Measurements from ENCODE around the gene LINC01488.

The LINC01488 gene

DNA sequence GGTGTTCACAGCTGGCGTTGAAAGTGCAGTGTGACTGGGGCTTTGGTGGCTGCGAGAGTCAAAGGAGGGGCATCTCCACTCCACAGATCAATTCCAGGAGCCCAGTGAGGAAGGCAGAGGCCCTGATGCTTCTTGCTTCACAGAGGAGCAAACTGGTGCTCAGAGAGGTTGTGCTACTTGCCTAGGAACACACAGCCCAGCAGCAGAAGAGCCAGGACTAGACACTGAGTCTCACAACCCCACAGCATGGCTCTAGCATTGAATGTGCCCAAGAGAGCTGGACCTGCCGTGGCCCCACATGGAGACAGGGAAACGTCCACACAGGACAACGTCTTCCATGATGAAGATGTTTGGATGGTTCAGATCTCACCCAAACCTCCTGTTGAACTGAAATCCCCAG is 33.3 kb downstream of the LINC01488 start:
- no peak for TF ChIP-seq GATA1 (IDR thresholded peaks at IDR 0.05; ENCODE audit: low read depth, low read length)
- no peak for TF ChIP-seq POLR2A (IDR thresholded peaks at IDR 0.05; ENCODE audit: low read length)
- no peak for DNase-seq

DNA sequence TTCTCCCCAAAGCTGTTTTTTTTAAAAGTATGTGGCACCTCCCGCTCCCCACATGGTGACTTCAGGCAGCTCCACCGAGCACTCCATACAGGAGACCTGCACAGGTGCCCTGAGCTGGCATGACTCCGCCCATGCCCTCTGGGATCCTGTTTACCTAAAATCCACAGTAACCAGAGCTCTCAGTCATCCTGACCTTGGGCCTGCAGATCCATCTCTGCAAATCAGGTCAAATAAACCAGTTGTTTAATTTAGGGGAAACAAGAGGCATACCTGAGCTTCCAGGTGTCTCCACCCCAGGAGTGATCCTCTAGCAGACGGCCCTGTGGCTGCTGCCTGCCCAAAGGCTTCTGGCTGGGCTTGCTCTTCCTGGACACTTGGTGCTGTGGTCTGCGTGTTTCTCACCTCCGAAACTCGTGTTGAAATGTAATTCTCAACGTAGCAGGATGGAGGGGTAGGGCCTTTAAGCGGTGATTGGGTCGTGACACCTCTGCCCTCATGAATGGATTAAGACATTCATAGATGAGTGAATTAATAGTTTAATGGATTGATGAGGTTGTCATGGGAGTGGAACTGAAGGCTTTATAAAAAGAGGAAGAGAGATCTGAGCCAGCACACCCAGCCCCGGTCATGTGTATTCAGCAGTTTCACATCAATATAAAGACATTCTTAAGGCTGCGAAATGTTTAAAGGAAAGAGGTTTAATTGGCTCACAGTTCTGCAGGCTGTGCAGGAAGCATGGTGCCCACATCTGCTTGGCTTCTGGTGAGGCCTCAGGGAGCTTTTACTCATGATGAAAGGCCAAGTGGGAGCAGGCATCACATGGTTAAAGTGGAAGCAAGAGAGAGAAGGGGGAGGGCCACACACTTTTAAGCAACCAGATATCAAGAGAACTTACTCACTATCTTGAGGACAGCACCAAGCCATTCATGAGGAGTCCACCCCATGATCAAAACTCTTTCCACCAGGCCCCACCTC is 34.1 kb downstream of the LINC01488 start:
- TF ChIP-seq GATA1 (IDR thresholded peaks at IDR 0.05; ENCODE audit: low read depth, low read length) (no peak), POLR2A (IDR thresholded peaks at IDR 0.05; ENCODE audit: low read length) (no peak)
- no peak for DNase-seq

- no peak for DNase-seq
- TF ChIP-seq POLR2A (IDR thresholded peaks at IDR 0.05; ENCODE audit: low read length): no peak
- no peak for TF ChIP-seq GATA1 (IDR thresholded peaks at IDR 0.05; ENCODE audit: low read depth, low read length)
Measured at GRCh38 chr11:69516526-69516925, 35.1 kb downstream of the LINC01488 start.

DNA sequence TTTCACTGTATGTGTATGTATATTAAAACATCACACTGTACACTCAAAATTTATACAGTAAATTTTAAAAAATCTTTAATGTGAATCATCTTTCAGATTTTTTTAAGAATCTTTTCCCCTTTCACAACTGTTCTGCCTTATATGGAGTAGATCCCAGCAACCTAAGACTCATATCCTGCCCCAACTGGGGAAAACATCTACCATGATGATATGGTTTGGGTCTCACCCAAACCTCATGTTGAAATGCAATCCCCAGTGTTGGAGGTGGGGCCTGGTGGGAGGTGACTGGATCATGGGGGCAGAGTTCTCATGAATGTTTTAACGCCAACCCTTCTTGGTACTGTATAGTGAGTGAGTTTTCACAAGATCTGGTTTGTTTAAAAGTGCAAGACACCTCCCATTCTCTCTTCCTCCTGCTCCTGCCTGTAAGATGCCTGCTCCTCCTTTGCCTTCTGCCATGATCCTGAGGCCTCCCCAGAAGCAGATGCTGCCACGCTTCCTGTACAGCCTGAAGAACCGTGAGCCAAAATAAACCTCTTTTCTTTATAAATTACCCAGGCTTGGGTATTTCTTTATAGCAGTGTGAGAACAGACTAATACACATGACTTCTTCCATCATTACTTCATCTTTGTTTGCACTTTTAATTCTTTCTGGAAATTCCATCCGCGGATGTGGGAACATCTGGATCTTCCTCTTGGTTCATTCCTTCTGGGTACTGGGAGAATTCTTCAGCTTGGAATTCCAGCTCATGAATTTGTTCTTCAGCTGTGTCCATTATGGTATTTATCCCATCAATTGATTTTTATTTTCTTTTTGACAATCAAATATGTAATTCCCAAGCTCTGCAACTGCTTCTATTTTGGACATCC is 36.9 kb downstream of the LINC01488 start:
- TF ChIP-seq POLR2A (IDR thresholded peaks at IDR 0.05; ENCODE audit: low read length) (no peak), GATA1 (IDR thresholded peaks at IDR 0.05; ENCODE audit: low read depth, low read length) (no peak)
- no peak for DNase-seq

DNA sequence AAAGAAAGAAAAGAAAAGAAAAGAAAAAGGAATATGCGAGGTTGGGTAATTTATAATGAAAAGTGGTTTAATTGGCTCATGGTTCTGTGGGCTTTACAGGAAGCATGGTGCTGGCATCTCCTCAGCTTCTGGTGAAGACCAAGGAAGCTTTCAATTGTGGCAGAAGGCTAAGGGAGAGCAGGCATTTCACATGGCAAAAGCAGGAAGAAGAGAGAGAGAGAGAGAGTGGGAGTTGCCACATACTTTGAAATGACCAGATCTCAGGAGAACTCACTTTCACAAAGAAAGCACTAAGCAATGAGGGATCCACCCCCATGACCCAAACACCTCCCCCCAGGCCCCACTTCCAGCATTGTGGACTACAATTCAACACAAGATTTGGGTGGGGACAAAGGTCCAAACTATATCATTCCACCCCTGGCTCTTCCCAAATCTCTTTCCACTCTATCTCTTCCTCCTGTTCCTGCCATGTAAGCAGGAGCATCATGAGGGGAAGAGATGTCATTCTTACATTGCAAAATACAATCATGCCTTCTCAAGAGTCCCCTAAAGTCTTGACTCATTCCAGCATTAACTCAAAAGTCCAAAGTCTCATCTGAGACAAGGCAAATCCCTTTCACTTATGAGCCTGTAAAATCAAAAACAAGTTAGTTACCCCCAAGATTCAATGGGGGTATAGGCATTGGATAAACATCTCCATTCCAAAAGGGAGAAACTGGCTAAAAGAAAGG is 38.9 kb downstream of the LINC01488 start:
- DNase-seq: no peak
- TF ChIP-seq POLR2A (IDR thresholded peaks at IDR 0.05; ENCODE audit: low read length) (no peak), GATA1 (IDR thresholded peaks at IDR 0.05; ENCODE audit: low read depth, low read length) (no peak)

- TF ChIP-seq GATA1 (IDR thresholded peaks at IDR 0.05; ENCODE audit: low read depth, low read length): no peak
- no peak for TF ChIP-seq POLR2A (IDR thresholded peaks at IDR 0.05; ENCODE audit: low read length)
- no peak for DNase-seq
Measured at GRCh38 chr11:69521457-69521856, 40.0 kb downstream of the LINC01488 start.

DNA sequence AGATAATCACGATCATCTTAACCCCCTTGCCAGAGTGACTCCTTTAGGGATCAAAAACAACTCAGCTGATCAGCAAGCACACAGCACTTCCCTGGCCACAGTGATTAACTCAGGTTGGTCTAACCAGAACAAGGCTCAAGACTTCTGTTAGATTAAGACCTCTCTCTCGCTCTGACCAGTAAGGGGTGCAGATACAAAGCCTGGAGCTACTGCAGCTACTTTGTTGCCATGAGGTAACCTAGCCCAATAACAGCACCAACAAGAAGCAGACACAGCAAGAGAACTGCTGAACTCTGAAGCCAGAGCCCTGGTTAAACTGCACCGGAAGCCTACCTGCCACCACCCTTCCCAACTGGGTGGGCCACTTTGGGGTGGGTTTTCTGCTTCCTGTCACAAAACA is 42.0 kb downstream of the LINC01488 start:
- DNase-seq: no peak
- TF ChIP-seq GATA1 (IDR thresholded peaks at IDR 0.05; ENCODE audit: low read depth, low read length) (no peak), POLR2A (IDR thresholded peaks at IDR 0.05; ENCODE audit: low read length) (no peak)

GRCh38 chr11:69524291-69524882 is 42.9 kb downstream of the LINC01488 start:
- no peak for DNase-seq

DNA sequence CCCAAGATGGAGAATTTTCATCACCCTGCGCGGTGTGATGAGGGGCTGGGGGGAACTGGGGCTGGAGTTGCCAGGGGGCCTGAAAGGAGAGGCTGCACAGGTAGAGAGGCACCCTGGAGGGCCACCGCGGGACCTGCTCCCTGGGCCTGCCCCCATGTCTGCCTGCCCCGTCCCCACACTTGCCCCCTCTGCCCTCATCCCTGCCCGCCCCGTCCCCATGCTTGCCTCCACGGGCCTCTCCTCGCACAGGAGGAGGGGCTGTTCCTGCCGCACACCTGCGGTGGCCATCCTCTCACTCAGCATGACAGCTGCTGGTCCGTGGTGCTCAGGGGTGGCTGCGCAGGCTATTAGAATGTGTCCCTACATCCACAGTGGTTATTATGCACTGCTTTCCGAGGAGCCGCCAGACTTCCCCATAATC is 43.5 kb downstream of the LINC01488 start:
- DNase-seq: no peak
- TF ChIP-seq POLR2A (IDR thresholded peaks at IDR 0.05; ENCODE audit: low read length) (no peak), GATA1 (IDR thresholded peaks at IDR 0.05; ENCODE audit: low read depth, low read length) (no peak)

More at GRCh38 chr11:69524291-69524882, 42.9 kb downstream of the LINC01488 start:
- TF ChIP-seq GATA1 (IDR thresholded peaks at IDR 0.05; ENCODE audit: low read depth, low read length): no peak
- no peak for TF ChIP-seq POLR2A (IDR thresholded peaks at IDR 0.05; ENCODE audit: low read length)

DNA sequence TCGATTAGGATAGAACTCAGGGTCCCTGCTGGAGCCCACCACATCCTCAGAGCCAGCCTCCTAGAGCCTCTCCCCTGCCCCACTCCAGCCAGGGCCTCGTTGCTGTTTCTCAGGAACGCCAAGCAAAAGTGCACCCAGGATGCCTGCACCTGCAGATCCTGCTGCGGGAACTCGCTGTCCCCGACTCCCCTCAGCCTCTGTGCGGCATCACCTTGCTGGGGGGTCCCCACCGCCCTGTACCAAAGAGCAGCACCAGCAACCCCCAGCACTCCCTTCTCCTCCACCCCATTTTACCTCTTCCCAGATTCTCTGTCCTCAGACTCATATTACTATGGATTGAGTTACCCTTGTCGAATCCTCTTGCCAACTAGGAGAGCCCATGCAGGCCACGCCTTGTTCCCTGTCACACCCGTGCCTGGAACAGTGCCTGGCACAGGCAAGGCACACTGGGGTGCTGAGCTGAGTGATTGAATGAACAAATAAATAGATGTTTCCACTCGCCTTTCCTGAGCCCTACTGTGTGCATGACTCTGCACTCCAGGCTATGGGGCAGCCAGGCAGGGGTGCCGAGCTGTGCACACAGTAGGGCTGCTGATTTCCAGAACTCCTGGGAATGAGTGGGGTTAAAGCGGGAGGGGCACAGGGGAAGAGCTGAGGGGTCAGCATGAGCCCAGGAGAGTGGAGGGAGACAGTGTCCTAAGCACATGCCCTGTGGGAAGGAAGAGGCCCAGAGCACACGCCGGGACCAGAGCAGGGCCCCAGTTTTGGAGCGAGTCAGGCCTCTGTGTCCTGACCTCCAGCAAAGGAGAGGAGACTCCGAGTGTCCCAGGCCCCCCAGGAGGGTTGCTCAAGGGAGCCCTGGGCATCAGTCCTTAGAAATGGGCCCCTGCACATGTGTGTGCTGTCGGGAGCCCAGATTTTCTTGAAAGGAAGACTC is 44.3 kb downstream of the LINC01488 start:
- no peak for DNase-seq
- TF ChIP-seq POLR2A (IDR thresholded peaks at IDR 0.05; ENCODE audit: low read length) (no peak), GATA1 (IDR thresholded peaks at IDR 0.05; ENCODE audit: low read depth, low read length) (no peak)

- TF ChIP-seq GATA1 (IDR thresholded peaks at IDR 0.05; ENCODE audit: low read depth, low read length): no peak
- no peak for TF ChIP-seq POLR2A (IDR thresholded peaks at IDR 0.05; ENCODE audit: low read length)
- DNase-seq: no peak
Measured at GRCh38 chr11:69526453-69526810, 45.0 kb downstream of the LINC01488 start.

DNA sequence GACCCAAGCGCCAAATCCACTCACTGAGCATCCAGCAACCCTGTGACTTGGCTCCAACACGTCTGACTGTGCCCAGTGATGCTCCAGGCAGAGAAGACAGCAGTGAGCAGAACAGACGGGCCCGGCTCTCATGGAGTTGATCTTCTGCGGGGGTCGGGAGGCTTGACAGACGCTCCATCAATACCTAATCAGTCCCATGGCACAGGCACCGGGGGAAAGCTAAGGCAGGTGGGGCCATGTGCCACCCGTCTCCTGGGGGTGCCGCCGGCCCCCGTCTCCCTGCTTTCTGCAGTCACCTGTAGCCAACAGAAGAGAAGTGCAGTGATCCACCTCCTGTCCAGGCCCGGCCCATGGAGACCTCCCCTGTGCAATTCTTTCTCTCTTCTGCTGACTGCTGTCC is 47.5 kb downstream of the LINC01488 start:
- TF ChIP-seq GATA1 (IDR thresholded peaks at IDR 0.05; ENCODE audit: low read depth, low read length) (no peak), POLR2A (IDR thresholded peaks at IDR 0.05; ENCODE audit: low read length) (no peak)
- no peak for DNase-seq

Measured in erythroblast (primary cell).